HG03565 (cell line): ENCODE data around the gene GPR15.

Experiments
- ATAC-seq: cut with Tn5 transposase; IDR thresholded peaks from one replicate; pipeline ENCODE4 v1.9.1; 2021; ENCODE audit warnings: mild to moderate bottlenecking, moderate library complexity; ENCODE audit not compliant: unreplicated experiment

GPR15 gene

GRCh38 chr3:98529856-98530459 lies 1.8 kb upstream of the GPR15 start:
- no peak for ATAC-seq

GRCh38 chr3:98530676-98531075 lies 1.1 kb upstream of the GPR15 start:
- ATAC-seq = peak; percentile 28

GRCh38 chr3:98532275-98532637 lies 478 bp downstream of the GPR15 start:
- no peak for ATAC-seq

GRCh38 chr3:98532709-98533571 lies 1.2 kb downstream of the GPR15 start:
- ATAC-seq = no peak

- no peak for ATAC-seq
Observed at GRCh38 chr3:98534168-98534567, 2.4 kb downstream of the GPR15 start.

DNA sequence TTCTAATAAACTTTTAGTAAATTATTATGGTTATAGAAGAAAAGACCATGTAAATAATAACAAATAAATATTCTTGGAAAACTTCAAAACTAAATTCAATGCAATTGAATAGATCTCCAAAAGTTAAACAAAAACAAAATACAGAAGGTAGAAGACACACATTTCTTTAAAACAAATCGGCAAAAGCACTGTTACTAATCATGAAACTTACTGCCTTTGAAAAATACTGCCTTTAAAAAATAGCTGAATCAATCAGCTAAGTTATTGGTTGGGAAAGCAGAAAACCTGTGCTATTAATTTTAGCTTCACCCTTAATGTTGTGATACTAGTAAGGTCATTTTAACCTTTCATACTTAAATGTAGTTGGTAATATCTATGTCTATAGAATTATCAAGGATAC lies 3.0 kb downstream of the GPR15 start:
- ATAC-seq = no peak

GRCh38 chr3:98536456-98537017 lies 4.8 kb downstream of the GPR15 start:
- peak; percentile 70 for ATAC-seq

GRCh38 chr3:98540346-98540745 lies 8.6 kb downstream of the GPR15 start:
- ATAC-seq = peak; percentile 34

- no peak for ATAC-seq
Observed at GRCh38 chr3:98541695-98542094, 9.9 kb downstream of the GPR15 start.

GRCh38 chr3:98542623-98543022 lies 10.8 kb downstream of the GPR15 start:
- ATAC-seq = no peak

- peak; percentile 49 for ATAC-seq
Observed at GRCh38 chr3:98545940-98546339, 14.2 kb downstream of the GPR15 start.

GRCh38 chr3:98548544-98548943 lies 16.8 kb downstream of the GPR15 start:
- no peak for ATAC-seq

- no peak for ATAC-seq
Observed at GRCh38 chr3:98550833-98551232, 19.1 kb downstream of the GPR15 start.

GRCh38 chr3:98551236-98551635 lies 19.5 kb downstream of the GPR15 start:
- ATAC-seq = no peak

DNA sequence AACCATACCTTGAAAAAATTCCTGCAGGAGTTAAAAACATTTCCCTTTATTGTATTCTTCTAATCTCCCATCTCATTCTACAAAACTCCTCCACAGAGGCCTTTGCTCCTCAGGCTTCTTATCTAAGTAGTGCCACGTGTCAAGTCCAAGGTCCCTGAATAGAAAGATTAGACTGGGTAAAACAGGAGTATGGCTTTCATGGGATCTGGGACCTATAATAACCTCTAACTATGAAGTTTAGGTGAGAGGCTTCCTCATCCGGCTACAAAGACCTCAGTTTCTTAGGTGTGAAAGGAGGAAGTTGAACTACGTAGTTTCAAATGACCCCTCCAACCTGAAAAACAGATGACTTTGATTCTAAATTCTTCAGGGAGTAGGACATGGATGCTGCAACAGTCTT lies 20.0 kb downstream of the GPR15 start:
- ATAC-seq = no peak

- no peak for ATAC-seq
Observed at GRCh38 chr3:98552232-98553020, 20.6 kb downstream of the GPR15 start.

GRCh38 chr3:98553021-98553563 lies 21.3 kb downstream of the GPR15 start:
- no peak for ATAC-seq

- no peak for ATAC-seq
Observed at GRCh38 chr3:98553753-98554152, 22.0 kb downstream of the GPR15 start.

DNA sequence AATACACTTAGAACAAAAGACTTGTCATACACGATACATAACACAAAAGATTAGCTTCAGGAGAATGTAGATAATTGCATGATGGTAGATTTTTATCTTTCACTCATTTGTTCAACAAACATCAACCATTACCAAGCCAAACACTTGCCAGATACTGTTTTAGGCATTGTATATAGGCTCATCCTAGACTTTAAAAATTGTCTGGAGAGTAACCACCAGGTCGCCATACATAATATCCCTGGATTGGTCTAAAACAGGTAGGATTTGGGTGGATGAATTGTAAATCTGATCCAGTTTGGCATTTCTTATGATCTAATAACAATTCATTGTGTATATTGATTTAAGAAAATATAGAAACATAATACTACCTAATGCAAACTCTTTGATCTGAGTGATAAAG lies 22.8 kb downstream of the GPR15 start:
- no peak for ATAC-seq

DNA sequence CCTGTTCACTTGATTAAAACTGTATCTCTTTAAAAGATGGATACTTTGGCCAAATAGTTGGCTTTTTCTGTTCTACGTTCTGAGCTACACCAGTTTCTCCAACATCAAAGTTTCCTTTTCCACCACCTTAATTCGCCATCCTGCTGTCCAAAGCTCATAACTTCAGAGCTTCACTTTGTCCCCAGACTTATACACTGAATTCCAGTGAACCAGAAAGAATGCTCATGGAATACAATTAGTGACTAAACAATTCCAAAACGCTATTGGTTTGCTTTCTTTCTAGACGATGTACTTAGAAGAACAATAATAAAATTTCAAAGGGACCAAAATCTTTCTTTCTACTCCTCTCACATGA lies 23.2 kb downstream of the GPR15 start:
- no peak for ATAC-seq
